Fibroblast of skin of back (primary cell): Measurements from ENCODE around the gene PCDH1.
A peak's percentile ranks its signal among the peaks of the same experiment; 100 is the strongest.
"Not testable (repeated sequence)": the region's sequence is repeated elsewhere in the genome, so short reads cannot be mapped to it uniquely, and the experiment has no call there.

Experiments used
- DNase-seq: peaks from one replicate; pipeline ENCODE4 v3.0.0-alpha.2; 2013

The PCDH1 gene

DNA sequence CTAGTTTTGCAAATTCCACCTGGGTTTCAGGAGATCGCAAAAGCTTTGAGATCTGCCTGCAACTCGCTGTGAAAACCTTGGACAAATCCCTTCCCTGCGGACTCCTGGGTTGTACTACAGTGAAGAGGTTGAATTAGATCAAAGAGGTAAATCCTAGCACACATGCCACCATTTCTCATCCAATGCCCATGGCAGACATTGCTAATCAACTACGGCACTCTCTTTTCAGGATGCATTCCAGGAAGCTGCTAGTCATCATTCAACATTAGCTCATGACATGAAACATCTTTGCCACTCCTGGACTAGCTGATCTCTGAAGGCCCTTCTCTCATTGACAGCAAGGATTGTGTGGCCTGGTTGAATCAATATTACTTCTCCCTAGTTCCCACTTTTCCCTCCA is 46.1 kb downstream of the PCDH1 start:
- DNase-seq: peak; percentile 52

DNA sequence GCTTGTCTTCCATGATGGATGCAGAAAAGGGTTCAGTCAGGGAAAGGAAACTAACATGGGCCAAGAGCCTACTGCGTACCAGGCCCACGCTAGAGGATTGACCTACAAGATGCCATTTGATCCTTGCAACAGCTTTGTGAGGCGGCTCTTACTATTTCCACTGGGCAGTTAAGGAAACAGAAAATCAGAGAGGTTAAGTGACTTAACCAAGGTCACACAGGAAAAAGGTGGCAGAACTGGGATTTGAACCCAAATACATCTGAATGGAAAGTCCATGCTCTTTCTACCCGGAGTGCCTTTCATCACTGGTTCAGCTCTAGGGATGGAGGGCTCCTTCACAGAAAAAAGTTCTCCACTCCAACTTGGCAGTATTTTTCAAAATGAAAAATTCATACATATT is 50.0 kb downstream of the PCDH1 start:
- no peak for DNase-seq

DNA sequence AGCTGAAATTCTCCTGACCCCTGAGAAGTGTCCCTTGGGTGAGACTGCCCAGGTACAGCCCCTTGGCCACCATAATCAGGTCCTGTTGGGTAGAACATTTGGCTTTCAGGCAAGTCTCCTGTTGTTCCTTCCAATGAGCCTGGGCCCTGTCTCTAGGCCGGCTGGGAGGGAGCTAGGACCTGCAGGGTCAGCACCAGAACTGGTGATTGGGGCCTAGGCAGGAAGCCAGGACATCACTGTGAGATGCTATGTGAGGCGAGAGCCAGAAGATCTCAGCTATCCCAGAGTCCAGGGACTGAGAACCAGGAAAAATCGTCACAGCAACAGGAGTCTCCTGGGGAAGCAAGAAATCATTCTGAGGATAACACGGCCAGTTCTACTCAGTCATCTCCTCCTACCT is 51.5 kb downstream of the PCDH1 start:
- no peak for DNase-seq

GRCh38 chr5:141825791-141826560 is 52.2 kb downstream of the PCDH1 start:
- DNase-seq: no peak

- no peak for DNase-seq
Observed at GRCh38 chr5:141825241-141825671, 53.0 kb downstream of the PCDH1 start.

DNA sequence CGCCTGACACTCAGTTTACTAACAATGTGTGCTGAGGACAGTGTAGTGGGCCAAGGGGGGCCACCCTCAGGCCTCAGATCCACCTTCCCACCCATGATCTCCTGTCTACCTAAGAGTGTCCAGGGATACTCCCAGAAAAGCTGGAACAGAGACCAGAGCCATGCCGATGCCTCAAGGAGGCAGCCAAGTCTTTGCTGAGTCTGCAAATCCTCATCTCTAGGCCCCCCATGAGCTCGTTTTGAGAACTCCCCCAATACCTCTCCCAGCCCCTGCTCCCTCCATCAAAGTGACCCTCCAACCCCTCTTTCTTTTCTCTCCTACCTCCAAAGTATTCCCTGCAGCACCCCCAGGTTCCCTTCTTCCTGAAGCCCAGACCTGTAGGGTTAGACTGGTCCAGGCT is 53.5 kb downstream of the PCDH1 start:
- no peak for DNase-seq

- no peak for DNase-seq
Observed at GRCh38 chr5:141823056-141823455, 55.2 kb downstream of the PCDH1 start.

DNA sequence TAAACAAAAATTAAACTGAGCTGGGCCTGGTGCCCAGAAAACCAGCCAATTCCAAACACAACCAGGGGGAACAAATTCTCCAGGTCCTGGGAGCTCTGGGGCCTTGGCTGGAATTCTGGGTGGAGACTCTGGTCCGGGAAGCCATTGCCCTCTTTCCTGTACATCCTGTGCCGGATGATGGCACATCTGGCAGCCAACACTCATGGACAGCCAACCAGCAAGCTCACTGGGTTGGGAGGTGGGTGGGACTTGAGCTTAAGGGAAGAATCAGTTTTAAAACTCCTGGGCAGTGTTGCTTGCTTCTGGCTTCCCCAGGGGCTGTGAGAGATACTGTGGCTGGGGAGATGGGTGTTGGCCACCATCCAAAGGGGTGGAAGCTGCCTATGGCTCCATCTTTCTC is 56.1 kb downstream of the PCDH1 start:
- DNase-seq: peak; percentile 81

DNA sequence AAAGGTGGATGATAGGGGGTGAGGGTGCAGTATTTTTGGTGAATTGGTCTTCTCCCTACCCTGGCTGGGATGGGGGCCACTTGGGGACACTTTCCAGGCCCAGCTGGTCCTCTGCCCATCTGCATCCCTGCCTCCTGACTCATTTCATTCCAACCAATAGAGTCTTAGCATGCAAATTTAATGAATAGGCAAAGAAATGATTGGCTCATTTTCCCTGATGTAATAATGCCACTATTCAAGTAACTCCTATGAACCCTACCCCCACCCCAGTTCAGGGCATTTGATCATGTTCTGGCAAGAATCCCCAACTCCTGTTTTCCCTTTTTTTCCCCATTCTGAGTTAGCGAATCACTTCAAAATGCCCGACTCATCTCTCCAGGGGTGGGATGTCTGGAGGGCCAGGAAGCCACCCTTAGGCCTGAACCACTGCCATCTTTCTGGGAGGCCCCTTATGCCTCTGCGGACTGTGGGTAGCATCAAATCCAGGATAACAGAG is 56.7 kb downstream of the PCDH1 start:
- DNase-seq: peak; percentile 96

- DNase-seq: not testable (repeated sequence)
Observed at GRCh38 chr5:141820686-141821085, 57.5 kb downstream of the PCDH1 start.

DNA sequence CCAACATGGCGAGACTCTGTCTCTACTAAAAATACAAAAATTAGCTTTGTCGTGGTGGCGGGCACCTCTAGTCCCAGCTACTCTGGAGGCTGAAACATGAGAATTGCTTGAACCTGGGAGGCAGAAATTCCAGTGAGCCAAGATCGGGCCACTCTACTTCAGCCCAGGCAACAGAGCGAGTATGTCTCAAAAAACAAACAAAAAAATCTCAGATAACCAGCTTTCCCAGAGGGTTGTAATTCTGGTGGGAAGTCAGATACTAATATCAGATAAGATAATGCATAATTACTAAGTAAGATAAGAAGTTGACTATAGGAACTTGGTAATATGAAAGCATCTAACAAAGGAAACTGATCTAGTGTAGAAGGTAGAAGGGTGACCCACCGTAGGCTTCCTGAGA is 60.6 kb downstream of the PCDH1 start:
- no peak for DNase-seq

DNA sequence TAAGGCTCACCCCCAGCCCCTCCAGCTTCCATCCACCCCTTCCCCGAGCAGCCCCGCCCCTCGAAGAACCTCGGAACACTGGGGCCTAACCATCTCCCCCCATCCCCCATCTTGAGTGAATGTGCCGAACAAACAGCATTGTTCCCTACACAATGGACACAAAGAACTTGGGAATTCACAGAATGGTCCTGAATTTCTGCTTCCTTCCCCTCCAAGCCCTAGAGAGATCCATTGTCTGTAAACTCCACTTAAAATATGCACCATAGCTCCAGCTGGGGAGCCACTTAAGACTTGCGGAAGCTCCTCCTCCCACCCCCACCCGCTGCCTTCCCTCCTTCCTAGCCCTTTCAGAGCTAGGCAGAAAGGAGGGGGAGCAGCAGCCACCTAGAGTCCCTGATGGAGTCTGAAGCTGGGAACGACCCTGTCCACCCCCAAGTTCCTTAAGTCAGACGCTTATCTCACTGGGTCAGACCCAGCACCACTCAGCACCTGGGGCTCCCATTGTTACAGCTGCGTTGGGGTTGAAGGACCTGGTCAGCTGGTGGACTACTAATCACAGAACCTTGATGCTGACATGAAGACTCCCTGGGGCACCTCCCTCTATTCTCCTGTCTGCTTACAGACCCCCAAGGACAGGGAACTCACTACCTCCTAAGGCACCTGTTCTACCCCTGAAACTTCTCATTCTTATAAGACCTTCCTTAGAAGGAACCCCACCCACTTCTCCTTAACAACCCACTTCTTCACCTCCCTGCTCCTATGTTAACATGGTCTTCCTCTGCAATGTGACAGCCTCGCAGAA is 61.4 kb downstream of the PCDH1 start:
- DNase-seq: no peak

DNA sequence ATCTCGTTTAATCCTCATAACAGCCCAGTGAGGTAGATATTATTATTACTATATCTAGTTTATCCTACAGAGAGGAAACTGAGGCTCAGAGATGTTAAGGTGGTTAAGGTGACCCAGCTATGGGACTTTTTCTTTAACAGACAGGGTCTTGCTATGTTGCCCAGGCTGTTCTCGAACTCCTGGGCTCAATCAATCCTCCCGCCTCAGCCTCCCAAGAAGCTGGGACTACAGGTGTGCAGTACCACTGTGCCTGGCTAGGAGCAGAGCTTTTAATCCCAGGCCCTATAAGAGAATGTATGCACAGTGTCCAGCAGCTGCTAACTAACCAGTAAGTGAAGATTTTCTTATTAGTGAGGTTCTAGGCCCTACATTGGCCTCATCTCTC is 62.4 kb downstream of the PCDH1 start:
- DNase-seq: no peak

DNA sequence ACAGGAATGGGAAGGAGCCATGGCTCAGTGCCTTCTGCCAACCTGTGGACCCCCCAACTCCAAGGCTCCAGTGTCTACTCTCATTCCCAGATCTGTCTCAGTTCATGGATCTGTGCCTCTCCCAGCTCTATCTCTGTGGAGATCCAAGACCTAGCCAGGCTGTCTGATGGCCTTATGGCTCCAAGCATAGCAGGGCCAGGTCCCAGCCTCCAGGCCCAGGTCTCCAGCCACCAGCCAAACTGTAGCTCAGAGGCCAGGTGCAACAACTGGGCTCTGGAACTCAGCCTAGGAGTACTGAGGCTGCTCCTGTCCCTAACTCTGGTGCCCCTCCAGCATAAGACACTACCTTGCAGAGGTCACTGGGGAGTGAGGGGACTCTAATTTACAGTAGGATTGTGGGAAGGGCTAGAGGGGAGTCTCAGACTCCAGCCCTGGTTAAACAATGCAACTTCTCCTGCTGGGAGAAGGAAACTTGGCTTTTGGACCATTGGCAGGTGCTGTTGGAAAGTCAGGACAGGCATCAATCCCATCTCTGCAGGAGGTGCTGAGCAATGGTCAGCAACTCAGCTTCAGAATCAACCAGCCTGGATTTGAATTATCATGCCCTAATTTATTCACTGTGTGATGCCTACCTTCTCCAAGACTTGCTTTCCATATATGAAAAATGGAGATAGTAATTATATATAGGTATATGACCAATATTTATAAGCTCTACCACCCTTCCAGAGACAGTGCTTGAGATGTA is 63.0 kb downstream of the PCDH1 start:
- no peak for DNase-seq

DNA sequence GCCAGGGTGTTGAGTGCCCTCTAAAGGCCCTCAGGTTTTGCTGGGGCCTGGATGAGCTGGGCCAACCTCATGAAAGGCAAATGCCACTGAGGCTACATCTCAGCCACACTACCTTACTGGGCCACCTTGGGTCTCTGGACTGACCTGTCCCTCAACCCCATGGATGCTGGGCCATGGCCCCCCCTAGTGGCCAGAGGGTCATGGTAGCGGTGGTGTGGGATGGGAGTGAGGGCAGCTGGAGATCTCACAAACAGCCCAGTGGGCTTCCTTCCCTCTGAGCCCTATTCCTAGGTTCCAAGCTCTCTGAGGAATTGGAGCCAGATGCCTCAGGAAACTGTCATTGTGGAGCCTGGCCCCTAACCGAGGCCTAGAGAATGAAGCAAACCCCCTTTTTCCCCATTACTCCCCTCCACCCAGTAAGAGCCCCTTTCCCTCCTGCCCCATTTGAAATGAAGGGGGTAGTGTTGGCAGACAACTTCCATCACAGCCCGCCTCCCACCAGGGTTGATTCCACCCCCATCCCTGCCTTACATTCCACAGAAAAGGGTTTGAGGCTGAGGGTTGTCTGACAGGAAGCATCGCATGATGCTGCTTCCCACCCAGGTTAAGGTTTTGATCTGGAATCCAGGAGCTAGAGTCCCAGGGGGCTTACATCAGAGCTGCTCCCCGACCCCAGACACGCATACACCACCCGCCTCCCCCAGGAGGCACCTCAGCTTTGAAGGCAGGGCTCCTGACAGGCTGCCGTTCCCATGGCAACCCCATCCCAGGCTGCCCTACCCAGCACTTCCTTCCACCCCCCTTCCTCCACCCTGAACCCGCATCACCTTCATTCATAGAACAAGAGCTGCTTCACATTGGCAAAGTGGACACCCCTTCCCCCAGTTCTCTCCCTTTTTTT is 63.9 kb downstream of the PCDH1 start:
- no peak for DNase-seq

- DNase-seq: no peak
Observed at GRCh38 chr5:141812512-141812911, 65.7 kb downstream of the PCDH1 start.

GRCh38 chr5:141811287-141812155 is 66.7 kb downstream of the PCDH1 start:
- no peak for DNase-seq

- DNase-seq: no peak
Observed at GRCh38 chr5:141810702-141811101, 67.5 kb downstream of the PCDH1 start.

GRCh38 chr5:141809380-141810096 is 68.7 kb downstream of the PCDH1 start:
- DNase-seq: no peak

GRCh38 chr5:141808857-141809256 is 69.4 kb downstream of the PCDH1 start:
- DNase-seq: no peak
